SKM-1 treated with dmso at 0.1 percent for 144 hours (cell line): ENCODE data around the gene LRFN3.
"Not testable (repeated sequence)": the region's sequence is repeated elsewhere in the genome, so short reads cannot be mapped to it uniquely, and the experiment has no call there.

Experiments used
- DNase-seq: peaks from one replicate; lab custom pipeline; 2025; ENCODE audit not compliant: unreplicated experiment; lab: John Stamatoyannopoulos, UW

The LRFN3 gene

DNA sequence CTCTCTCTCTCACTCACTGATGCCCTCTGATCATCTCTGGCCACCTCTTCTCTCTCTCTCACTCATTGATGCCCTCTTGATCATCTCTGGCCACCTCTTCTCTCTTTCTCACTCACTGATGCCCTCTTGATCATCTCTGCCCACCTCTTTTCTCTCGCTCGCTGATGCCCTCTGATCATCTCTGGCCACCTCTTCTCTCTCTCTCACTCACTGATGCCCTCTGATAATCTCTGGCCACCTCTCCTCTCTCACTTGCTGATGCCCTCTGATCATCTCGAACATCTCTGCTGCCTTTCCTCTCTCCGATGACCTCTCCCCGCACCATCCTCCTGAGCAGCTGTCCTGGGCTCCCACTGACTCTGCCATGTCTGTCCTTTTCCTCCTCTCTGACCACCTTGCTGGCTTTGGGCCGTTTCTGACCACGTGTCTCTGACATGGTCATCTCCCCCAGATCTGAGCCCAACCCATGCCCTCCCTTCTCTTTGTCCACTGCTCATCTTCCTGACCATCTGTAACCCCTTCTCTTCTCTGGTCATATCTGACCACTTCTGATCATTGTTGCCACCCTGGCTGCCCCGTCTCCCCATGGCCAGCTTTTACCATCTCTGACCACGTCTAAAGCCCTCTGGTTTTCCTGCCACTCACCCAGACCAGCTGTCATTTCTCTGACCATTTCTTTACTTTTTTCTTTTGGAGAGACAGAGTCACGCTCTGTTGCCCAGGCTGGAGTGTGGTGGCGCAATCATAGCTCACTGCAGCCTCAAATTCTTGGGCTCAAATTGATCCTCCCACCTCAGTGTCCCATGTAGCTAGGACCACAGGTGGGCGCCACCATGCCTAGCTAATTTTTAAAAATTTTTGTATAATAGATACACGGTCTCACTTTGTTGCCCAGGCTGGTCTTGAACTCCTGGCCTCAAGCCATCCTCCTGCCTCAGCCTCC, 2.4 kb downstream of the LRFN3 start:
- no peak for DNase-seq

GRCh38 chr19:35939307-35940077, 3.3 kb downstream of the LRFN3 start:
- DNase-seq, result no peak

GRCh38 chr19:35940078-35940775, 4.1 kb downstream of the LRFN3 start:
- no peak for DNase-seq

- no peak for DNase-seq
Observed at GRCh38 chr19:35940839-35941238, 4.7 kb downstream of the LRFN3 start.

- no peak for DNase-seq
Observed at GRCh38 chr19:35942235-35942634, 6.1 kb downstream of the LRFN3 start.

DNA sequence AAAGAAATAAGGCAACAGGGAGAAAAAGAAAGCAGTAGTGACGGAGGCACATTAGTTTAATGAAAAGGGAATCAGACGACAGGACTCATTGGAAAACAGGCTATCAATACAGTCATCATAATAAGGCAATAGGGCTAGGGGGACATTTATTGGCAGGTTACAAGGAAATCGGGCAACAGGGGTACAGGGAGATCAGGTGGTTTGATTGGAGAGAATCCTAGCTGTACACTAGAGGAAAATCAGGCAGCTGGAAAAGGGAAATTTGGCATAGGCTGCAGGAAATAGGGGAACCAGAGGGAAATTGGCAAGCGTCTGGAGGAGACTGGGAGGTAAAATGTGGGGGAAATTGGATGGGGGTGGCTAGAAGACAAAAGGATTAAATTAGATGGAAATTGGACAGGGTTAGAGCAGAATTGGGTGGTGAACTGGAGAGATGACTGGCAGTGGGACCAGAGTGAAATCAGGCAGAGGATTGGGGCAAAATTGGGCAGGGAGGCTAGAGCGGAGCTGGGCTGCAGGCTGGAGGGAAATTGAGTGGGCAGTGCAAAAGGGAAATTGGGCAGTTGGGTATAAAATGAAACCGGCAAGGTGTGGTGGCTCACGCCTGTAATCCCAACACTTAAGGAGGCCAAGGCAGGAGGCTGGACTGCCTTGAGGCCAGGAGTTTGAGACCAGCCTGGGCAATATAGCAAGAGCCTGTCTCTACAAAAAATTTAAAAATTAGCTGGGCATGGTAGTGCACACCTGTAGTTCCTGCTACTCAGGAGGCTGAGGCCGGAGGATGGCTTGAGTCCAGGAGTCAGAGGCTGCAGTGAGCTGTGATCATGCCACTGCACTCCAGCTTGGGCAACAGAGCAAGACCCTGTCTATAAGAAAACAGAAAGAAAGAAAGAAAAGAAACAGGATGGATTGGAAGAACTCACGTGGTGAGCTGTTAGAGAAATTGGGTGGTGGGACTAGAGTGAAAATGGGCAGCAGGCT, 7.4 kb downstream of the LRFN3 start:
- no peak for DNase-seq

DNA sequence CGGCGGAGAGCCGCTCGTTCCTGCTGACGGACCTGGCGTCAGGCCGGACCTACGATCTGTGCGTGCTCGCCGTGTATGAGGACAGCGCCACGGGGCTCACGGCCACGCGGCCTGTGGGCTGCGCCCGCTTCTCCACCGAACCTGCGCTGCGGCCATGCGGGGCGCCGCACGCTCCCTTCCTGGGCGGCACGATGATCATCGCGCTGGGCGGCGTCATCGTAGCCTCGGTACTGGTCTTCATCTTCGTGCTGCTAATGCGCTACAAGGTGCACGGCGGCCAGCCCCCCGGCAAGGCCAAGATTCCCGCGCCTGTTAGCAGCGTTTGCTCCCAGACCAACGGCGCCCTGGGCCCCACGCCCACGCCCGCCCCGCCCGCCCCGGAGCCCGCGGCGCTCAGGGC, 8.4 kb downstream of the LRFN3 start:
- no peak for DNase-seq

- DNase-seq, result no peak
Observed at GRCh38 chr19:35945121-35945790, 9.1 kb downstream of the LRFN3 start.

- no peak for DNase-seq
Observed at GRCh38 chr19:35946203-35946602, 10.0 kb downstream of the LRFN3 start.

GRCh38 chr19:35949131-35949530, 13.0 kb downstream of the LRFN3 start:
- no peak for DNase-seq

DNA sequence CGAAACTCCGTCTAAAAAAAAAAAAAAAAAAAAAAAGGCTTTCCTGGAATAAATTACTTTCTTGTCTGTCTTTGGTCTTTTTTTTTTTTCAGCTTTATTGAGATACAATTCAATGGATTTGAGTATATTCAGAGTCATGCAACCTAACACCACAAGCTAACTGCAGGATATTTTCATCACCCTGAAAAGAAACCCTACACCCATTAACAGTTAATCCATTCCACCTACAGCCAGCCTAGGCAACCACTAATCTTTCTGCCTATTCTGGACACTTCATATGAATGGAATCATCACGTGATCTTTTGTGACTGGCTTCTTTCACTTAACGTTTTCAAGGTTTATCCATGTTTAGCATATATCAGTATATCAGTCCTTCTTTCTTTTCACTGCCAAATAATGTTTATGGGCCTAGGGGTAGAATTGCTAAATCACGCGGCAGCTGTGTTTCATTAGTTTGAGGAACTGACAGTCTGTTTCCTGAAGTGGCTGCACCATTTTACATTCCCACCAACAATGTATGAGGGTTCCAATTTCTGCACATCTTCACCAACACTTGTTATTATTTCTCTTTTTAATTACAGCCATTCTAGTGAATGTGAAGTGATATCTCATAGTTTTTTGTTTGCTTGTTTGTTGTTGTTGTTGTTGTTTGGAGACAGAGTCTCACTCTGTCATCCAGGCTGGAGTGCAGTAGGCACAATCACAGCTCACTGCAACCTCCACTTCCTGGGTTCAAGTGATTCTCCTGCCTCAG, 19.9 kb downstream of the LRFN3 start:
- DNase-seq, result no peak

DNA sequence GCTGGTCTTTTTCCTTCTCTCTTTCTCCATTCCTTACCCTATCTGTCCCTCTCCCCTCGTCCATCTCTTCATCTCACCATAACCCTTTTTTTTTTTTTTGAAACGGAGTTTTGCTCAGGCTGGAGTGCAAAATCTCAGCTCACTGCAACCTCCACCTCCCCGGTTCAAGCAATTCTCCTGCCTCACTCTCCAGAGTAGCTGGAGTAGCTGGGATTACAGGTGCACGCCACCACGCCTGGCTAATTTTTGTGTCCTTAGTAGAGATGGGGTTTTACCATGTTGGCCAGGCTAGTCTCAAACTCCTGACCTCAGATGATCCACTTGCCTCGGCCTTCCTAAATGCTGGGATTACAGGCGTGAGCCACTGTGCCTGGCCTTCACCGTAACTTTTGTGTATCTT, 21.2 kb downstream of the LRFN3 start:
- not testable (repeated sequence) for DNase-seq

- DNase-seq, result no peak
Observed at GRCh38 chr19:35958660-35959039, 22.5 kb downstream of the LRFN3 start.

DNA sequence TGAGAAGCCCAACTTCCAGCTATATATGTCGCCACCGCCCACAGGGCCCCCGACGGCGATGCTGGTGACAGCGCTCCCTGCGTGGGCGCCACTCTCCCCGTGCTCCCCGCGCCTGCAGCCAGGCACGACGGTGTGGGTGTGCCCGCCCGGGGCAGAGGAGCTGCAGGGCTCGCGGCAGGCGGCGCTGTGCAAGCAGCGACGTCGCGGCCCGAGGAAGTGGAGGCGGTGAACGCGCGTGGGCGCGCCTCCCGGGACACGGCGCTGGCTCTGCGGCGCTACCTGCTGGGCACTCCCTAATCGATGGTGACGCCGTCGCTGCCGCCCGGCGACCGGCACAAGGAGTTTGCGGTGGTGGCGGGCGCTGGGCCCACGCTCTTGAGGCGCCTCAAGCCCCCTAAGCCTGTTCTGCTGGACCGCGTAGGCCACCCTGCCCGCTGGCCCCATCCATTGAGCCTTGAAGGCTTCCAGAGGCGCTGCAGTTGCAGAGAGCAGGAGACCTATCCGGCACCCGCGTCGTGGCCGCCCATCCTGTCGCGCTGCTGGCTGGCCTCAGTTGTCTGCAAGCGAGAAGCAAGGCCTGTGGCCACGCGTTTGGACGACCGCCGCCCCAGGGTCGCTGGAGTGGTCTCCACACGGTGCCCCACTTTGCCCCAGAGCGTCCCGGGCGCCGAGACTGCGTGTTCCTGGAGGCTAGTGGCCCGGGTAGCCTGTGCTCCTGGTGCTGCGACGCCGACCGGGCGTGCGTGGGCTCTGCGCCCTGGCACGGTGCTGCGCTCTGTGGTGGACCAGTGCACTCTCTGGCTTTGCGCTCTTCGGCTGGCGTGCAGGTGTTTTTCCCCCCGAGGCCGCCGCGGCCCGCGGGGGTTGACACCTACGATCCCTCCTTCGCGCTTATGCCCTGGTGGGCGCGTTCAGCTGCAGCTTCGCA, 23.1 kb downstream of the LRFN3 start:
- no peak for DNase-seq

GRCh38 chr19:35959968-35960320, 23.8 kb downstream of the LRFN3 start:
- DNase-seq, result no peak

GRCh38 chr19:35960432-35960972, 24.3 kb downstream of the LRFN3 start:
- no peak for DNase-seq

DNA sequence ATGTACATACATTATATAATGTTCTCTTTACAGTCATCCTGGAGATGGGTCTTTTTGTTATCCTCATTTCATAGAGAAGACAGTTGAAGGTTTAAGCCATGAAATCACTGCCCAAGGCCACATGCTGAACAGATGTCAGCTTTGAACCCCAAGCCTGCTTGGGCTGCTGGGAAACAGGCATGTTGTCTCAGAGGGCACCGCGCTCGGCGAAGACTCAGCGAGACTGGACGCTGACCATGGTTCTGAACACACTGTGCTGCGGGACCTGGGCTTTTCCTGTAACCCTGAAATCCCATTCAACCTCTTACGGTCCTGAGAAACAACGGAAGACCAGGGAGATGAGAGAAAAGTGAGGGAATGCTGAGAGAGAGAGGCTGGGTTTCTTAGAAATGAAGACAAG, 27.3 kb downstream of the LRFN3 start:
- no peak for DNase-seq

DNA sequence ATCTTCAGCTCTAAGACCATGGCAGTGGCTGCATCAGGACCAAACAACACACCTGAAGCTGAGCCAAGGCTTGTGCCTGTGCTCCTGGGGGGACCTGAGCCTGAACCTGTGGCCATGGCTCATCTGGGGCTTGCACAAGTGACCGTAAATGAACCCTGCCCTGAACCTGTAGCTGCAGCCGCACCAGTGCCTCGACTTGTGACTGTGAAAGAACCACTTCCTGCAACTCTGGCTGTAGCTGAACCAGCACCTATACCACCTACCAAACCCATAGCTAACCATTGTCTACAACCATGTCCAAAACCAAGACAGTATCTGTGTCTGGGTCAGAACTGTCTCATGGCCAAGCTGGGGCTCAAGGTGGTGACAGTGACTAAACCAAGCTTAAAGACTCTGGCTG, 30.6 kb downstream of the LRFN3 start:
- DNase-seq, result no peak
